Stimulated activated CD4-positive, alpha-beta T cell treated with anti-CD3 and anti-CD28 coated beads, Interleukin-12 subunit alpha, Interleukin-12 subunit beta, amount 100 ng/mL, for 4 hours (primary cell): Measurements from ENCODE around the gene SLX4.

Source experiments
- DNase-seq: peaks from one replicate; pipeline ENCODE4 v3.0.0-alpha.2; 2020

SLX4 gene

GRCh38 chr16:3580251-3580651 lies 31.2 kb downstream of the SLX4 start:
- no peak for DNase-seq

- DNase-seq = no peak
These were observed 31.6 kb downstream of the SLX4 start for GRCh38 chr16:3579776-3580175.

GRCh38 chr16:3578610-3579551 lies 32.5 kb downstream of the SLX4 start:
- peak; percentile 40 for DNase-seq

GRCh38 chr16:3578121-3578520 lies 33.3 kb downstream of the SLX4 start:
- peak; percentile 17 for DNase-seq

GRCh38 chr16:3577302-3577752 lies 34.1 kb downstream of the SLX4 start, which contains the start of gene NLRC3:
NLRC3 (minus strand) TSS chr16:3577403; CDS start chr16:3565036, 12,367 bp downstream.
- peak; percentile 28 for DNase-seq

- no peak for DNase-seq
These were observed 35.2 kb downstream of the SLX4 start for GRCh38 chr16:3576211-3576610.

- DNase-seq = no peak
These were observed 35.9 kb downstream of the SLX4 start for GRCh38 chr16:3575491-3575890.

- DNase-seq = no peak
These were observed 37.2 kb downstream of the SLX4 start for GRCh38 chr16:3574195-3574594.

- DNase-seq = no peak
These were observed 38.1 kb downstream of the SLX4 start for GRCh38 chr16:3573146-3573815.

- no peak for DNase-seq
These were observed 40.9 kb downstream of the SLX4 start for GRCh38 chr16:3570420-3571062.

GRCh38 chr16:3569851-3570250 lies 41.6 kb downstream of the SLX4 start:
- no peak for DNase-seq

- DNase-seq = no peak
These were observed 44.4 kb downstream of the SLX4 start for GRCh38 chr16:3566990-3567389.

- DNase-seq = no peak
These were observed 46.6 kb downstream of the SLX4 start for GRCh38 chr16:3564889-3565141.

- no peak for DNase-seq
These were observed 47.1 kb downstream of the SLX4 start for GRCh38 chr16:3564130-3564888.

GRCh38 chr16:3562914-3563480 lies 48.4 kb downstream of the SLX4 start:
- DNase-seq = no peak

GRCh38 chr16:3561626-3562025 lies 49.8 kb downstream of the SLX4 start:
- DNase-seq = no peak

- DNase-seq = no peak
These were observed 57.0 kb downstream of the SLX4 start for GRCh38 chr16:3554351-3554928.

GRCh38 chr16:3553138-3553923 lies 58.1 kb downstream of the SLX4 start:
- no peak for DNase-seq

- no peak for DNase-seq
These were observed 60.3 kb downstream of the SLX4 start for GRCh38 chr16:3550851-3551847.

- DNase-seq = no peak
These were observed 61.5 kb downstream of the SLX4 start for GRCh38 chr16:3549906-3550305.
